ENCODE results near the gene SULT1C4. TPM values are rescaled to one million over a fixed set of nuclear protein-coding genes. Genes with fewer than 3 reads are reported as not detected.

The SULT1C4 gene
- total RNA-seq, 1 experiment from 2014 or later: 4.3 TPM

GRCh38 chr2:108351889-108352288 lies 25.9 kb upstream of the SULT1C4 start (continued):
- no peak for TF ChIP-seq ZNF532 (CRISPR knock-in tag; IDR thresholded peaks at IDR 0.05; ENCODE audit: borderline replicate concordance)
- no peak for TF ChIP-seq SMAD4 (CRISPR knock-in tag; IDR thresholded peaks at IDR 0.05)
- no peak for TF ChIP-seq ZNF512 (CRISPR knock-in tag; IDR thresholded peaks at IDR 0.05; ENCODE audit: borderline replicate concordance)
- TF ChIP-seq ZBTB21 (CRISPR knock-in tag; IDR thresholded peaks at IDR 0.05; ENCODE audit: borderline replicate concordance): no peak
- no peak for TF ChIP-seq E2F5 (CRISPR knock-in tag; IDR thresholded peaks at IDR 0.05)

GRCh38 chr2:108354136-108354535 lies 23.6 kb upstream of the SULT1C4 start:
- CTCF ChIA-PET: no interaction called here
- Mint-ChIP-seq H3K4me1 (peaks cover 8% of the 10 kb centered on the region), H3K27me3 (ENCODE audit: low read depth) (no peaks in the 10 kb centered on the region), H3K27ac (no peak overlapping the region), H3K4me3 (no peak overlapping the region), H3K9me3 (no peaks in the 10 kb centered on the region), H3K36me3 (no peaks in the 10 kb centered on the region)
- ATAC-seq: no peak
- POLR2A ChIA-PET: no interaction called here
- TF ChIP-seq E2F4 (CRISPR knock-in tag; IDR thresholded peaks at IDR 0.05; ENCODE audit: borderline replicate concordance, low read depth): no peak
- no peak for TF ChIP-seq NR3C1 (CRISPR knock-in tag; conservative IDR thresholded peaks at IDR 0.05; ENCODE audit: low read depth)
- no peak for TF ChIP-seq NFYB (CRISPR knock-in tag; conservative IDR thresholded peaks at IDR 0.05; ENCODE audit: low read depth)
- no peak for TF ChIP-seq ZBTB43 (CRISPR knock-in tag; IDR thresholded peaks at IDR 0.05)
- no peak for TF ChIP-seq NR1H2 (CRISPR knock-in tag; IDR thresholded peaks at IDR 0.05)
- no peak for TF ChIP-seq ZNF317 (CRISPR knock-in tag; IDR thresholded peaks at IDR 0.05; ENCODE audit: borderline replicate concordance, low read depth)
- no peak for TF ChIP-seq ZMAT4 (CRISPR knock-in tag; IDR thresholded peaks at IDR 0.05)
- no peak for DNase-seq (ENCODE audit: low spot score)

All from WTC11 (cell line).